ENCODE data around the gene ADAD2. TPM values are rescaled to one million over a fixed set of nuclear protein-coding genes. Genes with fewer than 3 reads are reported as not detected.

ADAD2 gene
- total and polyA plus RNA-seq, 9 of the 15 experiments (the other 6 are each of a cell fraction or from before 2014, with no cell fraction given): 0.07 TPM; not detected in 8

DNA sequence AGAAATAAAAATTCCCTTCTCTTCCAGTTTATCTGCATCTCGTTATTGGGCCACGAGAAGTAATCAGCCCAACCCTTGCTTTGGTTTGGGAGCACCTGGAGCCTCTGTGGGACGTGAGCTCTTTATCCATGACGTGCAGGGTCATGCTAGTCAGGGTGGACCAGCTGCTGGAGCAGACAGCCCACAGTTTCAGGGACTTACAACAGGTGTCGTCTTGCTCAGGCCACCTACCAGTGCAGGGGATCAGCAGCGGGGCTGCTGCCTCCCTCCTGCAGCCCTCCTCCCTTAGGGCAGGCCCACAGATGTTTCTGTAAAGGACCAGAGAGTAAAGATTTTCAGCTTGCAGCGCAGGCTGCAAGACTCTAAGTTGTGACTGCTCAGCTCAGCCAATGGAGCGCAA, 16.9 kb downstream of the ADAD2 start:
- TF ChIP-seq, protein P1, sequence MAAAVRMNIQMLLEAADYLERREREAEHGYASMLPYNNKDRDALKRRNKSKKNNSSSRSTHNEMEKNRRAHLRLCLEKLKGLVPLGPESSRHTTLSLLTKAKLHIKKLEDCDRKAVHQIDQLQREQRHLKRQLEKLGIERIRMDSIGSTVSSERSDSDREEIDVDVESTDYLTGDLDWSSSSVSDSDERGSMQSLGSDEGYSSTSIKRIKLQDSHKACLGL (CRISPR knock-in tag; IDR thresholded peaks at IDR 0.05; ENCODE audit: borderline replicate concordance, poor library complexity, severe bottlenecking): no peak
- peak; percentile 31; the same call in 1 of the 2 replicates for TF ChIP-seq TAL1 (IDR thresholded peaks at IDR 0.05)
- TF ChIP-seq CBFA2T2 (conservative IDR thresholded peaks at IDR 0.05): peak; percentile 26; the same call in 1 of the 2 replicates
- TF ChIP-seq, protein P2, sequence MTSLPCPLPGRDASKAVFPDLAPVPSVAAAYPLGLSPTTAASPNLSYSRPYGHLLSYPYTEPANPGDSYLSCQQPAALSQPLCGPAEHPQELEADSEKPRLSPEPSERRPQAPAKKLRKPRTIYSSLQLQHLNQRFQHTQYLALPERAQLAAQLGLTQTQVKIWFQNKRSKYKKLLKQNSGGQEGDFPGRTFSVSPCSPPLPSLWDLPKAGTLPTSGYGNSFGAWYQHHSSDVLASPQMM (CRISPR knock-in tag; IDR thresholded peaks at IDR 0.05): no peak
- TF ChIP-seq CBFA2T3 (IDR thresholded peaks at IDR 0.05): 0 out of 2 replicates have a peak, but pooled peaks have one; percentile 29
- TF ChIP-seq, protein P3, sequence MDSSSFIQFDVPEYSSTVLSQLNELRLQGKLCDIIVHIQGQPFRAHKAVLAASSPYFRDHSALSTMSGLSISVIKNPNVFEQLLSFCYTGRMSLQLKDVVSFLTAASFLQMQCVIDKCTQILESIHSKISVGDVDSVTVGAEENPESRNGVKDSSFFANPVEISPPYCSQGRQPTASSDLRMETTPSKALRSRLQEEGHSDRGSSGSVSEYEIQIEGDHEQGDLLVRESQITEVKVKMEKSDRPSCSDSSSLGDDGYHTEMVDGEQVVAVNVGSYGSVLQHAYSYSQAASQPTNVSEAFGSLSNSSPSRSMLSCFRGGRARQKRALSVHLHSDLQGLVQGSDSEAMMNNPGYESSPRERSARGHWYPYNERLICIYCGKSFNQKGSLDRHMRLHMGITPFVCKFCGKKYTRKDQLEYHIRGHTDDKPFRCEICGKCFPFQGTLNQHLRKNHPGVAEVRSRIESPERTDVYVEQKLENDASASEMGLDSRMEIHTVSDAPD (CRISPR knock-in tag; IDR thresholded peaks at IDR 0.05): no peak
- no peak for TF ChIP-seq STAG1 (CRISPR knock-in tag; IDR thresholded peaks at IDR 0.05; ENCODE audit: borderline replicate concordance)
- TF ChIP-seq POLR3A (IDR thresholded peaks at IDR 0.05; ENCODE audit: borderline replicate concordance, extremely low read depth, insufficient read depth, insufficient read length): no peak
- peaks cover 6 to 16% of the 10 kb centered on the region in 2 experiments; a peak in 4 of 5 replicates for H3K4me1 ChIP-seq (replicated peaks in 1 of 2; ENCODE audit: control insufficient read depth in 2 of 2, insufficient read depth in 2 of 2, low read length in 2 of 2)
- peak in 1 of 4 experiments; percentile 26 for DNase-seq (ENCODE audit: extremely low read depth in 1 of 4, low spot score in 3 of 4)
- in situ Hi-C loops (cut with MboI): no loop called here
- H3K79me2 ChIP-seq (ENCODE audit: control insufficient read depth, insufficient read depth, low read length): no peaks in the 10 kb centered on the region
- H3K27ac ChIP-seq (ENCODE audit: extremely low read depth, low read depth, low read length): no peak overlapping the region
- no peaks in the 10 kb centered on the region for H4K20me1 ChIP-seq (replicated peaks; ENCODE audit: control insufficient read depth, insufficient read depth, low read length)
- BruUV-seq (replicated peaks): no TSS peak
- no peaks in the 10 kb centered on the region for H3K9me1 ChIP-seq (ENCODE audit: control insufficient read depth, insufficient read depth, low read length)
- H3K9ac ChIP-seq (ENCODE audit: insufficient read depth in 1 of 2, low read depth in 2 of 2, low read length in 2 of 2): peak overlapping the region in 1 of 2 experiments; percentile 77; a peak in 2 of 4 replicates
- ATAC-seq: peak; percentile 72
- no peak overlapping the region for H3K4me3 ChIP-seq
- H3K27me3 ChIP-seq (ENCODE audit: control insufficient read depth in 2 of 2, insufficient read depth in 2 of 2, low read length in 2 of 2): peaks cover 6 to 34% of the 10 kb centered on the region in 2 experiments; a peak in 4 of 5 replicates
- no peak for FAIRE-seq
- CTCF ChIA-PET (ENCODE audit: low intra/inter-chr PET ratio): no interaction called here
- 21% methylated on average over 8 of the region's 8 CpGs for WGBS (ENCODE audit: insufficient coverage, low coverage, missing lambda C conversion rate)
- POLR2A ChIA-PET: interaction anchor here (0.6 to 1.1 kb wide), 6 partner anchors 8 to 765 kb away, joined by 3 to 5 read pairs (median 4); no protein-coding TSS in a partner anchor
- no peak overlapping the region for H3K4me2 ChIP-seq (ENCODE audit: insufficient read depth, low read length)
- no peaks in the 10 kb centered on the region for H3K36me3 ChIP-seq (ENCODE audit: control insufficient read depth, insufficient read depth, low read length)
- no peaks in the 10 kb centered on the region for H3K9me3 ChIP-seq (replicated peaks; ENCODE audit: control insufficient read depth, insufficient read depth, low read depth, low read length)
- no peak overlapping the region for H2AFZ ChIP-seq (ENCODE audit: low read depth, low read length)
- intact Hi-C loops (cut with micrococcal nuclease): no loop called here

Data from K562 (cell line).